ENCODE data around the gene MAML3. TPM values are rescaled to one million over a fixed set of nuclear protein-coding genes. Genes with fewer than 3 reads are reported as not detected.
A peak's percentile ranks its signal among the peaks of the same experiment; 100 is the strongest.

Gene MAML3
- total RNA-seq, 2 experiments from 2014 or later, result 2.5 to 2.9 TPM

GRCh38 chr4:140105436-140105835, 48.5 kb downstream of the MAML3 start:
- Mint-ChIP-seq H3K4me3 (no peak overlapping the region), H3K4me1 (ENCODE audit: low read depth) (peaks cover 35% of the 10 kb centered on the region), H3K9me3 (peaks cover 2% of the 10 kb centered on the region), H3K27me3 (no peaks in the 10 kb centered on the region), H3K36me3 (ENCODE audit: low read depth) (no peaks in the 10 kb centered on the region), H3K27ac (no peak overlapping the region)
- H3K27me3 ChIP-seq (ENCODE audit: control insufficient read depth in 1 of 2, insufficient read depth in 2 of 2, low read length in 2 of 2), result no peaks in the 10 kb centered on the region
- CTCF ChIA-PET, result interaction anchor here (0.7 to 1.3 kb wide), 3 partner anchors 43 to 148 kb away, joined by 3 to 4 read pairs (median 4); no protein-coding TSS in a partner anchor
- H3K4me3 ChIP-seq (ENCODE audit: low read length), result no peak overlapping the region
- no peak for TF ChIP-seq CTCF (IDR thresholded peaks at IDR 0.05)
- H3K36me3 ChIP-seq (ENCODE audit: insufficient read depth, low read length), result no peaks in the 10 kb centered on the region
- H3K27ac ChIP-seq (ENCODE audit: low read depth in 1 of 2, low read length in 2 of 2), result no peak overlapping the region
- DNase-seq, result no peak
- intact Hi-C loops (cut with DNase I, micrococcal nuclease), result no loop called here
- POLR2A ChIA-PET, result no interaction called here
- ATAC-seq (ENCODE audit: poor library complexity), result no peak
- peaks cover 8% of the 10 kb centered on the region for H3K4me1 ChIP-seq (ENCODE audit: insufficient read depth, low read length)
- no peaks in the 10 kb centered on the region for H3K9me3 ChIP-seq (ENCODE audit: control insufficient read depth in 1 of 2, insufficient read depth in 1 of 2, low read length in 2 of 2)

- no peaks in the 10 kb centered on the region for H3K36me3 ChIP-seq (ENCODE audit: insufficient read depth, low read length)
- H3K27me3 Mint-ChIP-seq, result no peaks in the 10 kb centered on the region
- H3K4me3 ChIP-seq (ENCODE audit: low read length), result no peak overlapping the region
- peaks cover 2% of the 10 kb centered on the region for H3K9me3 Mint-ChIP-seq
- peaks cover 46% of the 10 kb centered on the region for H3K4me1 Mint-ChIP-seq (ENCODE audit: low read depth)
- no peak overlapping the region for H3K4me3 Mint-ChIP-seq
- POLR2A ChIA-PET, result interaction anchor here (1.1 to 1.3 kb wide), 2 partner anchors 8 to 33 kb away, joined by 3 to 4 read pairs; no protein-coding TSS in a partner anchor
- CTCF ChIA-PET, result interaction anchor here (1.6 kb wide), 1 partner anchor 11 kb away, joined by 5 read pairs; no protein-coding TSS in a partner anchor
- TF ChIP-seq CTCF (IDR thresholded peaks at IDR 0.05), result no peak
- ATAC-seq (ENCODE audit: poor library complexity) (peak; percentile 78), DNase-seq (peak in 6 of 14 experiments; percentile 20 to 75 (median 48))
- H3K27ac ChIP-seq (ENCODE audit: low read depth in 1 of 2, low read length in 2 of 2), result no peak overlapping the region
- peaks cover 13% of the 10 kb centered on the region for H3K4me1 ChIP-seq (ENCODE audit: insufficient read depth, low read length)
- intact Hi-C loops (cut with DNase I, micrococcal nuclease), result no loop called here
- H3K36me3 Mint-ChIP-seq (ENCODE audit: low read depth), result no peaks in the 10 kb centered on the region
- H3K27ac Mint-ChIP-seq, result no peak overlapping the region
- H3K9me3 ChIP-seq (ENCODE audit: control insufficient read depth in 1 of 2, insufficient read depth in 1 of 2, low read length in 2 of 2), result no peaks in the 10 kb centered on the region
- no peaks in the 10 kb centered on the region for H3K27me3 ChIP-seq (ENCODE audit: control insufficient read depth in 1 of 2, insufficient read depth in 2 of 2, low read length in 2 of 2)
These were observed 50.3 kb downstream of the MAML3 start for GRCh38 chr4:140103676-140104075.

- H3K4me3 ChIP-seq (ENCODE audit: low read length), result no peak overlapping the region
- H3K4me3 Mint-ChIP-seq, result no peak overlapping the region
- no peaks in the 10 kb centered on the region for H3K27me3 ChIP-seq (ENCODE audit: control insufficient read depth in 1 of 2, insufficient read depth in 2 of 2, low read length in 2 of 2)
- intact Hi-C loops (cut with DNase I, micrococcal nuclease), result no loop called here
- ChIA-PET POLR2A (interaction anchor here (1.1 kb wide), 1 partner anchor 32 kb away, joined by 3 read pairs; no protein-coding TSS in a partner anchor), CTCF (interaction anchor here (1.6 kb wide), 1 partner anchor 12 kb away, joined by 5 read pairs; no protein-coding TSS in a partner anchor)
- H3K36me3 Mint-ChIP-seq (ENCODE audit: low read depth), result no peaks in the 10 kb centered on the region
- H3K27me3 Mint-ChIP-seq, result no peaks in the 10 kb centered on the region
- H3K27ac ChIP-seq (ENCODE audit: low read depth in 1 of 2, low read length in 2 of 2), result no peak overlapping the region
- no peaks in the 10 kb centered on the region for H3K9me3 ChIP-seq (ENCODE audit: control insufficient read depth in 1 of 2, insufficient read depth in 1 of 2, low read length in 2 of 2)
- H3K4me1 Mint-ChIP-seq (ENCODE audit: low read depth), result peaks cover 39% of the 10 kb centered on the region
- peak in 1 of 14 experiments; percentile 35 for DNase-seq
- H3K4me1 ChIP-seq (ENCODE audit: insufficient read depth, low read length), result peaks cover 13% of the 10 kb centered on the region
- H3K36me3 ChIP-seq (ENCODE audit: insufficient read depth, low read length), result no peaks in the 10 kb centered on the region
- peaks cover 2% of the 10 kb centered on the region for H3K9me3 Mint-ChIP-seq
- no peak for TF ChIP-seq CTCF (IDR thresholded peaks at IDR 0.05)
- no peak overlapping the region for H3K27ac Mint-ChIP-seq
- no peak for ATAC-seq (ENCODE audit: poor library complexity)
These were observed 51.6 kb downstream of the MAML3 start for GRCh38 chr4:140102421-140102820.

Measured in CD4-positive, alpha-beta T cell (primary cell).